RWPE1 (cell line): ENCODE measurements around the gene UBE2O.
A peak's percentile ranks its signal among the peaks of the same experiment; 100 is the strongest.

Source experiments
- CTCF ChIA-PET: fragments of 350-600 bp; sonication (Branson Sonifier 250); formaldehyde crosslinking; extraction: SDS; loops from one replicate; lab custom pipeline; 2021; lab: Yijun Ruan, JAX
- POLR2A ChIA-PET: fragments of 400-600 bp; formaldehyde crosslinking; extraction: SDS; loops from one replicate; lab custom pipeline; 2020; ENCODE audit warnings: antibody characterized with exemption; ENCODE audit not compliant: low non-redundant PET; lab: Yijun Ruan, JAX
- DNase-seq: peaks from one replicate; pipeline ENCODE4 v3.0.0; 2012; ENCODE audit warnings: low spot score
- H3K27ac ChIP-seq: fragments of 450-650 bp; 2 replicates; pipeline ENCODE4 v1.5.1; 2017
- TF ChIP-seq, protein P1 (sequence below): fragments of 450-650 bp; conservative IDR thresholded peaks from 2 replicates; pipeline ENCODE4 v1.5.1; 2017; ENCODE audit warnings: low read depth, mild to moderate bottlenecking

The UBE2O gene

GRCh38 chr17:76369379-76369778 is 83.6 kb downstream of the UBE2O start:
- POLR2A ChIA-PET: no interaction called here
- H3K27ac ChIP-seq: peak overlapping the region; percentile 95
- TF ChIP-seq, protein P1, sequence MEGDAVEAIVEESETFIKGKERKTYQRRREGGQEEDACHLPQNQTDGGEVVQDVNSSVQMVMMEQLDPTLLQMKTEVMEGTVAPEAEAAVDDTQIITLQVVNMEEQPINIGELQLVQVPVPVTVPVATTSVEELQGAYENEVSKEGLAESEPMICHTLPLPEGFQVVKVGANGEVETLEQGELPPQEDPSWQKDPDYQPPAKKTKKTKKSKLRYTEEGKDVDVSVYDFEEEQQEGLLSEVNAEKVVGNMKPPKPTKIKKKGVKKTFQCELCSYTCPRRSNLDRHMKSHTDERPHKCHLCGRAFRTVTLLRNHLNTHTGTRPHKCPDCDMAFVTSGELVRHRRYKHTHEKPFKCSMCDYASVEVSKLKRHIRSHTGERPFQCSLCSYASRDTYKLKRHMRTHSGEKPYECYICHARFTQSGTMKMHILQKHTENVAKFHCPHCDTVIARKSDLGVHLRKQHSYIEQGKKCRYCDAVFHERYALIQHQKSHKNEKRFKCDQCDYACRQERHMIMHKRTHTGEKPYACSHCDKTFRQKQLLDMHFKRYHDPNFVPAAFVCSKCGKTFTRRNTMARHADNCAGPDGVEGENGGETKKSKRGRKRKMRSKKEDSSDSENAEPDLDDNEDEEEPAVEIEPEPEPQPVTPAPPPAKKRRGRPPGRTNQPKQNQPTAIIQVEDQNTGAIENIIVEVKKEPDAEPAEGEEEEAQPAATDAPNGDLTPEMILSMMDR: no peak
- no peak for DNase-seq
- CTCF ChIA-PET: interaction anchor here (0.7 to 2.4 kb wide), 7 partner anchors 13 to 493 kb away, joined by 3 to 22 read pairs (median 4); partner anchors contain the start of genes PRPSAP1 and SPHK1

DNA sequence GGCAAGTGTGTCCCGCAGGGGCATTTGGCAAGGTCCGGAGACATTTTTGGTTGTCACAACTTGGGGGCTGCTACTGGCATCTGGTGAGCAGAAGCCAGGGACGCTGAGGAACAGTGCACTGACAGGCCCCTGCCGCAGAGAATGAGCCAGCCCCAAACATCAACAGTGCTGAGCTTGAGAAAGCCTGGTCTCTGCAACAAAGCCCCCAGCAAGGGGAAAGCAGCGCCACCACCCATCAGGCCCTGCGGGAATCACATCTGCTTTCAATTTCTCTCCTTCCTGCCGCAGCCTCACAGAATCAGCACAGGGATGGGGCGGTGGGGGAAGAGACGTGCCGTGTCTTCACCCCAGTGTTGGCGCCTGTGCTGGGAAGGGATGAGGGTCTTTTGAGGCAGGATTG is 84.4 kb downstream of the UBE2O start:
- TF ChIP-seq, protein P1: no peak
- POLR2A ChIA-PET: no interaction called here
- no peak overlapping the region for H3K27ac ChIP-seq
- DNase-seq: no peak
- CTCF ChIA-PET: interaction anchor here (0.7 to 2.1 kb wide), 3 partner anchors 13 to 493 kb away, joined by 3 to 19 read pairs (median 3); no protein-coding TSS in a partner anchor

DNA sequence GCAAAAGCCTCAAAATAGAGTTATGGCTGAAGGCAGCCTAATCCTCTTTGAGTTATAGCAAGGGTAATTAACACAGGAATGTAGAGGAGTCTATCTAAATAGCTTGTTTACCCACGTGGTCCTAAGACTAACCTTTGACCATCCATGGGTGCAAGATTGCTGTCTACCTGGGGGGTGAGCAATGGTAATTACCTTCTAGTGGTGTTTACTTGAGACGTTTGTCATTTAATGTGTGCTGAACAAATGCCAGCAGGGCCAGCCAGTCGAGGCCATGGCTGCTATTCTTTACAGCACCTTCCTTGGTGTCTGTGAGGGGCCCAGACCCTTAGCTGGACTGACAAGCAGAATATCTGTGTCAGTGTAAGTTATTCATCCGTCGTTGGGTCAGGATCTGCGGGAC is 85.3 kb downstream of the UBE2O start:
- no peak overlapping the region for H3K27ac ChIP-seq
- ChIA-PET CTCF (no interaction called here), POLR2A (no interaction called here)
- TF ChIP-seq, protein P1: no peak
- no peak for DNase-seq

DNA sequence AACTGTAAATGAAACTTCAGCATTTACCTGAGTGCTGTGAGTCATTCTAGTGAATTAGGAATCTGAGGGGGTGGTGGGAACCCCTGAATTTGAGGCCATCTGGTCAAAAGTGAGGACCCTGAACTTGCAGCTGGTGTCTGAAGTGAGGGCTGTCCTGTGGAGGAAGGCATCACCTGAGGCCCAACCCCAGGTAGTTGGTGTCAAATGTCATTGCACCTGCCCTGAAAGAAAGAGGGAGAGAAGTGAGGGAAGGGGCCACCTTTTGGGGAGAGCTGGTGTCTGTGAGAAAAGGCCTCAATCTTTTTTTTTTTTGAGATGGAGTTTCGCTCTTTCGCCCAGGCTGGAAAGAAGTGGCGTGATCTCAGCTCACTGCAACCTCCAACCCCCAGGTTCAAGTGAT is 86.7 kb downstream of the UBE2O start:
- POLR2A ChIA-PET: no interaction called here
- no peak for DNase-seq
- H3K27ac ChIP-seq: no peak overlapping the region
- TF ChIP-seq, protein P1: no peak
- CTCF ChIA-PET: interaction anchor here (0.7 to 1.2 kb wide), 6 partner anchors 17 to 32 kb away, joined by 3 to 9 read pairs (median 4); partner anchors contain the start of gene SPHK1

DNA sequence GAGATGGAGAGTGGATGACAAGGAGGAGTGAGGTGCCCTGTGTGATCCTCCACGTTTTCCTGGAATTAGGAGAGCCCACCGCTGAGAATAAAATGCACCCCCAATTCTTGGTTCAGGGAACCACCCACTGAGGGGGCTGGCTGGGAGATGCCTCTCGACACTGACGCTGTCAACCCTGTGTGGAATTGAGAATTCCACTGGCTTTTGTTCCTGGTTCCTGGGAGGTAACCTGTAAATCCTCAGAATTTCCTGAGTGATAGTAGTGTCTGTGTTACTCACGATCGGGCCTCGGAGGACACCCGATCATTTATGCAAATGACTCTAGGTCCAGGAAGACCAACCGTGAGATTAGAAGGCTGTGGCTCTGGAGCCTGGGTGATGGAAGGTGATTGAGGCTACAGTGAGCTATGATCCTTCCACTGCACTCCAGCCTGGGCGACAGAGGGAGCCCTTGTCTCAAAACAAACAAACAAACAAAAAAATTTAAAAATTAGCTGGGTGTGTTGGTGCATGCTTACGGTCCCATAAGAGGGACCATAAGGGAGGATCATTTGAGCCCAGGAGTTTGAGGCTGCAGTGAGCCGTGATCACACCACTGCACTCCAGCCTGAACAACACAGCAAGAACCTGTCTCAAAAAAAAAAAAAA is 87.6 kb downstream of the UBE2O start:
- DNase-seq: no peak
- ChIA-PET POLR2A (no interaction called here), CTCF (interaction anchor here (0.5 to 3.6 kb wide), 12 partner anchors 9 to 144 kb away, joined by 3 to 14 read pairs (median 4); partner anchors contain the start of gene SPHK1)
- 0 out of 2 replicates have a peak overlapping the region, but pooled peaks have one; percentile 17 for H3K27ac ChIP-seq
- TF ChIP-seq, protein P1: no peak; the same call in 1 of the 2 replicates

GRCh38 chr17:76363107-76363842 is 89.7 kb downstream of the UBE2O start:
- DNase-seq: no peak
- POLR2A ChIA-PET: no interaction called here

More at GRCh38 chr17:76363107-76363842, 89.7 kb downstream of the UBE2O start:
- TF ChIP-seq, protein P1: no peak
- CTCF ChIA-PET: interaction anchor here (3.1 to 3.6 kb wide), 2 partner anchors 22 to 34 kb away, joined by 10 to 14 read pairs; no protein-coding TSS in a partner anchor
- peak overlapping the region; percentile 94 for H3K27ac ChIP-seq
